Activated CD8-positive, alpha-beta memory T cell treated with anti-CD3 and anti-CD28 coated beads, Interleukin-2, amount 50 U/mL, for 1 hour (primary cell): Measurements from ENCODE around the gene CNOT3.
A peak's percentile ranks its signal among the peaks of the same experiment; 100 is the strongest.
"Not testable (repeated sequence)": the region's sequence is repeated elsewhere in the genome, so short reads cannot be mapped to it uniquely, and the experiment has no call there.

Experiments
- DNase-seq: peaks from one replicate; pipeline ENCODE4 v3.0.0-alpha.2; 2020; ENCODE audit errors: extremely low read depth

Gene CNOT3

DNA sequence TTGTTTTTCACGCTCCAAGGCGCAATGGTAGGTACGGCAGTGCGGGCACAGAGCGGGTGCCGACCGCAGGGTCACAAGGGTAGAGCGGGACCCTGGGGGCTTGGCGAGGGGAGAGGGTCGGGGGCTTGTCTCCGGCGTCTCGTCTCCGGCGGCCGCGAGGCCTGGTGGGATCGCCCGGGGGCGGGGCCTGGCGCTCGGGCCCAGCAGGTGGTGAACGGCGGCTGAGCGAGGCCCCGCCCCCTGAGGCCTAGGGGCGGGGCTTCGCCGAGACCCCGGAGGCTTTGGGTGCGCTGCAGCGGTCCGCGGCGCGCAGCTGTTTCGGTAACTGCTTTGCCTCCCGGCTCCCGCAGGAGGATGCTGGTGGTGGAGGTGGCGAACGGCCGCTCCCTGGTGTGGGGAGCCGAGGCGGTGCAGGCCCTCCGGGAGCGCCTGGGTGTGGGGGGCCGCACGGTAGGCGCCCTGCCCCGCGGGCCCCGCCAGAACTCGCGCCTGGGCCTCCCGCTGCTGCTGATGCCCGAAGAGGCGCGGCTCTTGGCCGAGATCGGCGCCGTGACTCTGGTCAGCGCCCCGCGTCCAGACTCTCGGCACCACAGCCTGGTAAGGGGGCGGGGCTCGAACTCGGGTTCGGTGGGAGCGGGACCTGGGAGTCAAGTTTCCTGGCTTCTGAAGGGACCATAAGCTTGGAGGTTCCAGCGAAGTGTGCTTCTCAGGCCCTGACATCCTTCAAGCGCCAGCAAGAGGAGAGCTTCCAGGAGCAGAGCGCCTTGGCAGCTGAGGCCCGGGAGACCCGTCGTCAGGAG is 53.6 kb downstream of the CNOT3 start, which contains the start of gene TSEN34:
Gene TSEN34 (plus strand): TSS at position 298 of the 800 bp plus-strand sequence. CDS start 57 bp downstream, at position 355.
- DNase-seq, result peak; percentile 55

DNA sequence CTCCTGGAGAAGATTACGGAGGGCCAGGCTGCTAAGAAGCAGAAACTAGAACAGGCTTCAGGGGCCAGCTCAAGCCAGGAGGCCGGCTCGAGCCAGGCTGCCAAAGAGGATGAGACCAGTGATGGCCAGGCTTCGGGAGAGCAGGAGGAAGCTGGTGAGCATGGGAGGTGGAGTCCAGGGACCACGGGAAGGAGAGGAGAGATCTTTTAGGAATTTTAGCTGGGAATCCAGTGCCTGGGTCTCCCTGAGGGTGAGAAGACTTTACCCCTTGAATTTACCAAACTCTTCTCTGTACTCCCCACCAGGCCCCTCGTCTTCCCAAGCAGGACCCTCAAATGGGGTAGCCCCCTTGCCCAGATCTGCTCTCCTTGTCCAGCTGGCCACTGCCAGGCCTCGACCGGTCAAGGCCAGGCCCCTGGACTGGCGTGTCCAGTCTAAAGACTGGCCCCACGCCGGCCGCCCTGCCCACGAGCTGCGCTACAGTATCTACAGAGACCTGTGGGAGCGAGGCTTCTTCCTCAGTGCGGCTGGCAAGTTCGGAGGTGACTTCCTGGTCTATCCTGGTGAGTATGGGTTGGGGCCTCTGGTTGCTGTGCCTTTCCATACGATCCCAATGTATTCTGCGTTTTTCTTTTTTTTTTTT is 54.4 kb downstream of the CNOT3 start:
- no peak for DNase-seq

DNA sequence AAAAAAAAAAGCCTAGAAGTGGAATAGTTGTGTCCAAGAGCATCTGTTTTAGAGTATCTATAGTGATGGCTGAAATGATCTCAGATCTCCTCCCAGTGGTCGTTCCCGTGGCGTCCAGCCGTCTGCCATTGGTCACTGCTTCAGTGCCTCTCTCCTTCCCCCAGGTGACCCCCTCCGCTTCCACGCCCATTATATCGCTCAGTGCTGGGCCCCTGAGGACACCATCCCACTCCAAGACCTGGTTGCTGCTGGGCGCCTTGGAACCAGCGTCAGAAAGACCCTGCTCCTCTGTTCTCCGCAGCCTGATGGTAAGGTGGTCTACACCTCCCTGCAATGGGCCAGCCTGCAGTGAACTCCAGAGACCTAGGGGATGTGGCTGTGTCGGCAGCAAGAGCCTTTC is 55.4 kb downstream of the CNOT3 start:
- DNase-seq, result no peak

DNA sequence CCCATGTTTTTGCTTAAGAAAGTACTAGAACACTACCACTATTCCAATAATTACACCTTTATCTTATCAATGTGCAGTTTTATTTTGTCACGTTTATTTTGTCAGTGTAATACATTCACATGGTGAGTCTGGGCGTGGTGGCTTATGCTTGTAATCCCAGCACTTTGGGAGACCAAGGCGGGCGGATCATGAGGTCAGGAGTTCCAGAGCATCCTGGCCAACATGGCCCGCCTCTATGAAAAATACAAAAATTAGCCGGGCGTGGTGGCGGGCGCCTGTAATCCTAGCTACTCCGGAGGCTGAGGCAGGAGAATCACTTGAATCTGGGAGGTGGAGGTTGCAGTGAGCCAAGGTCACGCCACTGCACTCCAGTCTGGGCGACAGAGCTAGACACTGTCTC is 56.9 kb downstream of the CNOT3 start:
- not testable (repeated sequence) for DNase-seq

DNA sequence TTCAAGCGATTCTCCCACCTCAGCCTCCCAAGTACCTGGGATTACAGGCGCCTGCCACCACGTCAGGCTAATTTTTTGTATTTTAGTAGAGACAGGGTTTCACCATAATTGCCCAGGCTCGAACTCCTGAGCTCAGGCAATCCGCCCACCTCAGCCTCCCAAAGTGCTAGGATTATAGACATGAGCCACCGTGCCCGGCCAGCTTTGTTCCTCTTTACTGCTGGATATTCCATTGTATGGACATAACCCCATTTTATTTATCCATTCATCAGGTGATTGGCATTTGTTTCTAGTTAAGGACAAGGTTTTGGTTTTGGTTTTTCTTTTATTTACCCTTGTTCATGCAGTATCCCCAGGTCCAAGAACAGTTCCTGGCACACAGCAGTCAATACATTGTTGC is 59.0 kb downstream of the CNOT3 start:
- DNase-seq, result no peak

DNA sequence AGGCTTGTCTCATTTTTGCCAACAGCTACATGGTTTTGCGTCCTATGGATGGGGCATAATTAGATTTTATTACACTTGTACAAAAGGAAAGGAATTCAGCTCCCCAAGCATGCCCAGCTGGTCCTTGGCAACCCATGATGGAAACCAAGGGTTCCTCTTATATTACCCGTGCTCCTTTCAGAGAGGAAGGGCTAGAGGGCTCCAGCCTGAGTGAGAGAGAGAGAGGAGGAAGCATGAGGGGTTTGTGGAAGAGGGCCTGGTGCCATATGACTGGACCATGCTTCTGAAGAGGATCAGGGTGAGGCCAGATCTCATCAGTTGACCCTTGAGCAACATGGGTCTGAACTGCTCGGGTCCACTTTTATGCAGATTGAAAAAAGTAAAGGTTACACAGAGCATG is 59.6 kb downstream of the CNOT3 start:
- no peak for DNase-seq

DNA sequence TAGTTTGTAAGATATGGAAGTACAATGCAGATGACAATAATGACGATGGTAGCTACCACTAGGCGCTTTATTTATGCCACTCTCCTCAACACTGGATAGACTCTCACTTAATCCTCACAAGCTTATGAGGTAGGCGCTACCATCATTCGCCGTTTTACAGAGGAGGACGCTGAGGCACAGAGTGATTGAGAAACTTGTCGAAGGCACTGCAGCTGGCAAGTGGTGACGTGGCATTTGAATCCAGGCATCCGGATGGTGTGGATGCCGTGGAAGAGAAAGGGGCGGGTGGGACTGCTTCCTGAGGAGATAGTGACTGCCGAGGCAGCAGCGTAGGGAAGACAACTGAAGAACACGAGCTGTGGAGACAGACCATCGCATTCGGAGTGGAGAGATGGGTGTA is 61.8 kb downstream of the CNOT3 start:
- no peak for DNase-seq

DNA sequence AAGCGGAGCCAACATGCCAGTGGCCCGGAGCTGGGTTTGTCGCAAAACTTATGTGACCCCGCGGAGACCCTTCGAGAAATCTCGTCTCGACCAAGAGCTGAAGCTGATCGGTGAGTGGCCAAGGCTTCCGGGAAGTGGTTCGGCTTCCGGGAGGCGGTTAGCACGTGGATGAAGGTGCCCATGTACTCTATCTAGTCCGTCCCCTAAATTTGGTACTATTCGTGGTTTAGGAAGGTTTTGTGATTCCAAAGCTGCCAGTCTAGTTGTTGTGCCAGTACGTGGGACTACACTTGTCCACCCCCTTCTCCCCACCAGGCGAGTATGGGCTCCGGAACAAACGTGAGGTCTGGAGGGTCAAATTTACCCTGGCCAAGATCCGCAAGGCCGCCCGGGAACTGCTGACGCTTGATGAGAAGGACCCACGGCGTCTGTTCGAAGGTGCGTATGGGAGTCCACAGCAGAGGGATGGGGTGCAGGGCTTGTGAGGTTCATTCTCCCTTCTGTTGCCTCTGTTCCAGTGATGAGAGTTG is 63.7 kb downstream of the CNOT3 start:
- DNase-seq, result no peak

DNA sequence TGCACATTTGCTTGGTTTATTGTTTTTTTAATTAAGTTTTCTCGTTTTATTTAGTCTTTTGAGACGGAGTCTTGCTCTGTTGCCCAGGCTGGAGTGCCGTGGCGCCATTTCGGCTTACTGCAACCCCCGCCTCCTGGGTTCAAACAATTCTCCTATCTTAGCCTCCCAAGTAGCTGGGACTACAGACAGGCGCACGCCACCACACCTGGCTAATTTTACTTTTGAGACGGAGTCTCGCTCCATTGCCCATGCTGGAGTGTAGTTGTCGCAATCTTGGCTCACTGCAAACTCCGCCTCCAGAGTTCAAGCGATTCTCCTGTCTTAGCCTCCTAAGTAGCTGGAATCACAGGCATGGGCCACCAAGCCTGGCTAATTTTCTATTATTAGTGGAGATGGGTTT is 64.4 kb downstream of the CNOT3 start:
- DNase-seq, result no peak

DNA sequence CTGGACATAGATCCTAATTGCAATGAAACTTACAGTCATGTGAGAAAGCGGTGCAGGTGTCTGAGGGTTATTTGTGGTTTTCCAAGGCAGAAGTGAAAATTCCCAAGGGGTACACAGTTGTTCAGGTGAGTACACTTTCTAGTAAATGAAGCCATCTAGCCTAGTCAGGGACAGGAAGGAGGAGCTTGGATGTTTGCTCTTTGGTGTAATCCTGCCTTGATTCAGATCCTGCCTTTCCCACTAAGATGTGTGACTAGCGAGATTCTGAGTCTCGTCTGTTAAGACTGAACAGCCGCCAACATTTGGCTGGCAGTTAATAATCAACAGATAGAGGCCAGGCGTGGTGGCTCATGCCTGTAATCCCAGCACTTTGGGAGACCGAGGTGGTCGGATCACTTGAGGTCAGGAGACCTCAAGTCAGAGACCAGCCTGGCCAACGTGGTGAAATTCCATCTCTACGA is 65.6 kb downstream of the CNOT3 start:
- no peak for DNase-seq

DNA sequence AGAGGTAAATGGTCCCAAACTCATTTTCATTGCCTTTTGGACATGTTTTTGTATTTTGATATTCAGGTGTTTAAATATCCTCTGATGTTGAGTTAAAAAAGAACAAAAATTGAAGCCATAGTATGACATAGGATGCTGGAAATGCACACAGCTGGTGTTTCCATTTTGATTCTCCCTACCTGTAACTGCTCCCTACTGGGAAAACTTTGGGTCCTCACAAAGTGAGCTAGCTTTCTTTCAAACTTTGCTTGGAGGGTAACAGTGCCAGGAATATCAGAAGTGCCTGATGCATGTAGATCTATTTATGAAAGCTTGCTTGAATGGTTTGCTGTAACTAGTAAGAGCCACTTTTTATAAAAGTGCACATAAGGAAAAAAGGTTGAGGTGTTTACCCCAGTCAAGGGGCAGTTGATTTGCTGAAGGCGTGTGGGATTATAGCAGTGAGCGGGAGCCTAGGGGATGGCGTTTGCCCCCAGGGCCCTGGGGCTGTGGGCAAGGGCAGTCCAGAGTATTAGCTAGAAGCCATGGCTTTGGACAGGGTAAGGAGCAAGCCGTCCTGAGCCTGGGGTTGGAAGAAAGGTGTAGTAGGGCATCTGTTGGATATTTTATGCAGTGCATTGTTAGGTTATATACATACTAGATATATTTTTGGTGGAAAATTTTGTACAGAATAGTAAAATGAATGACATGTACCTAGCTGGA is 67.4 kb downstream of the CNOT3 start:
- no peak for DNase-seq
